HepG2 (cell line): ENCODE results near the gene IRGM. TPM values are rescaled to one million over a fixed set of nuclear protein-coding genes. Genes with fewer than 3 reads are reported as not detected.

Experiments used
- ATAC-seq: fragments of 200-7000 bp; cut with Tn5 transposase; 3 replicates; pipeline ENCODE4 v1.9.1; 2020; ENCODE audit warnings: mild to moderate bottlenecking, moderate library complexity
- BruUV-seq: library from RNA; stranded (reverse); fragments of 400-500 nt; replicated peaks from 2 replicates; lab custom pipeline; 2021; lab: Mats Ljungman, UMichigan
- CTCF ChIA-PET: fragments of 300-600 bp; formaldehyde crosslinking; extraction: SDS; loops from one replicate; lab custom pipeline; 2021; ENCODE audit warnings: low total read pairs, inconsistent platforms, low intra/inter-chr PET ratio; lab: Yijun Ruan, JAX
- POLR2A ChIA-PET: fragments of 350-600 bp; sonication (Branson Sonifier 250); formaldehyde crosslinking; loops from one replicate; lab custom pipeline; 2020; ENCODE audit warnings: antibody characterized with exemption, inconsistent platforms; lab: Yijun Ruan, JAX
- DNase-seq: peaks from one replicate; pipeline ENCODE4 v3.0.0-alpha.2; 2015; ENCODE audit warnings: low spot score
- FAIRE-seq: peaks from 3 replicates; lab custom pipeline; 2011; peaks lifted over from hg19 to GRCh38; lab: Jason Lieb, UNC
- H2AFZ ChIP-seq: one replicate; pipeline ENCODE4 v1.6.1; 2011; ENCODE audit warnings: low read length, inconsistent platforms
- H3K27ac ChIP-seq: fragments of 300-600 bp; 3 replicates; pipeline ENCODE4 v1.8.0; 2011; ENCODE audit warnings: mixed run types, mild to moderate bottlenecking, mixed read lengths, low read length, inconsistent platforms; ENCODE audit not compliant: insufficient read depth; ENCODE audit errors: extremely low read length
- H3K27me3 ChIP-seq, 2 experiments: fragments of 200-600 bp in 1 of 2; 2 replicates in 1 of 2; 3 replicates in 1 of 2; pipeline versions ENCODE4 v1.6.0 to v1.8.0; 2011; ENCODE audit warnings: low read length in 2 of 2, mild to moderate bottlenecking in 2 of 2, moderate library complexity in 2 of 2, inconsistent platforms in 1 of 2; ENCODE audit not compliant: insufficient read depth in 2 of 2, control insufficient read depth in 1 of 2
- H3K36me3 ChIP-seq, 2 experiments: fragments of 200-600 bp in 1 of 2; replicated peaks in 1 of 2; 2 replicates in 1 of 2; 3 replicates in 1 of 2; pipeline versions ENCODE4 v1.5.1 to v1.8.0; 2011; ENCODE audit warnings: low read length in 2 of 2, inconsistent platforms in 1 of 2; ENCODE audit not compliant: insufficient read depth in 2 of 2, control insufficient read depth in 1 of 2
- H3K4me1 ChIP-seq: 2 replicates; pipeline ENCODE4 v1.5.1; 2012; ENCODE audit warnings: low read length, inconsistent platforms; ENCODE audit not compliant: insufficient read depth
- H3K4me2 ChIP-seq: 2 replicates; pipeline ENCODE4 v1.6.0; 2011; ENCODE audit warnings: low read depth, low read length, inconsistent platforms
- H3K4me3 ChIP-seq, 3 experiments: fragments of 200-600 bp in 1 of 3; sonication (generic), shearing (Covaris generic) in 1 of 3; replicated peaks in 1 of 3; 2 replicates each; pipeline ENCODE4 v1.5.1; 2011 to 2016; ENCODE audit warnings: low read length in 3 of 3, inconsistent platforms in 2 of 3, low read depth in 2 of 3, mild to moderate bottlenecking in 2 of 3, control low read depth in 1 of 3, mixed read lengths in 1 of 3; ENCODE audit not compliant: insufficient read depth in 1 of 3
- H3K79me2 ChIP-seq: one replicate; pipeline ENCODE4 v1.6.1; 2011; ENCODE audit warnings: low read length, inconsistent platforms; ENCODE audit not compliant: insufficient read depth
- H3K9ac ChIP-seq: 2 replicates; pipeline ENCODE4 v1.6.0; 2011; ENCODE audit warnings: mild to moderate bottlenecking, low read depth, low read length, inconsistent platforms; ENCODE audit not compliant: insufficient read depth
- H3K9me3 ChIP-seq: 2 replicates; pipeline ENCODE4 v1.5.1; 2012; ENCODE audit warnings: mild to moderate bottlenecking, low read length
- H4K20me1 ChIP-seq: 2 replicates; pipeline ENCODE4 v1.6.0; 2011; ENCODE audit warnings: inconsistent platforms, mild to moderate bottlenecking, low read length, moderate library complexity; ENCODE audit not compliant: insufficient read depth
- ARNT2 ChIP-seq: sonication (generic); formaldehyde crosslinking; IDR thresholded peaks from 2 replicates; pipeline ENCODE4 v1.8.0; 2022; ENCODE audit warnings: mild to moderate bottlenecking, low read depth, missing genetic modification reagents, moderate library complexity
- HNRNPH1 ChIP-seq: fragments of 200-400 bp; formaldehyde crosslinking; optimal IDR thresholded peaks from 2 replicates; pipeline ENCODE3; 2017; ENCODE audit warnings: mild to moderate bottlenecking, low read depth, low read length
- RFXAP ChIP-seq: sonication (generic); formaldehyde crosslinking; IDR thresholded peaks from 2 replicates; pipeline ENCODE4 v1.4.0; 2020; ENCODE audit warnings: missing genetic modification reagents, borderline replicate concordance
- SCMH1 ChIP-seq: sonication (generic); formaldehyde crosslinking; IDR thresholded peaks from 2 replicates; pipeline ENCODE4 v1.9.0; 2021; ENCODE audit warnings: missing genetic modification reagents, mild to moderate bottlenecking, borderline replicate concordance
- TEAD3 ChIP-seq: optimal IDR thresholded peaks from 2 replicates; pipeline ENCODE3; 2016; ENCODE audit warnings: borderline replicate concordance
- TSC22D2 ChIP-seq: sonication (generic); formaldehyde crosslinking; IDR thresholded peaks from 2 replicates; pipeline ENCODE4 v1.5.1; 2020; ENCODE audit warnings: missing genetic modification reagents, mild to moderate bottlenecking, borderline replicate concordance
- ZFYVE20 ChIP-seq: sonication (generic); formaldehyde crosslinking; IDR thresholded peaks from 2 replicates; pipeline ENCODE4 v1.8.0; 2023; ENCODE audit warnings: low read depth, mild to moderate bottlenecking, moderate library complexity, missing genetic modification reagents, borderline replicate concordance
- ZKSCAN8 ChIP-seq: IDR thresholded peaks from 2 replicates; pipeline ENCODE4 v1.6.1; 2016; ENCODE audit warnings: borderline replicate concordance, missing genetic modification reagents, missing compliant biosample characterization
- ZNF121 ChIP-seq: sonication (generic); formaldehyde crosslinking; IDR thresholded peaks from 2 replicates; pipeline ENCODE4 v1.5.0; 2020; ENCODE audit warnings: mild to moderate bottlenecking, missing genetic modification reagents
- ZNF136 ChIP-seq: sonication (generic); formaldehyde crosslinking; IDR thresholded peaks from 2 replicates; pipeline ENCODE4 v1.8.1; 2022; ENCODE audit warnings: low read depth, mild to moderate bottlenecking, moderate library complexity, missing genetic modification reagents
- WGBS: methylation state at CpG from one replicate; pipeline ENCODE4 v1.1.6; 2017; ENCODE audit warnings: low lambda C conversion rate; 5-methylcytosine and 5-hydroxymethylcytosine counted together
- in situ Hi-C: cut with HindIII; loops from 2 replicates; pipeline ENCODE4 v1.10.0; 2017; ENCODE audit warnings: low pct_unique_long_range_greater_than_20kb; ENCODE audit not compliant: extremely low pct_ligation_motif_present
- intact Hi-C: fragments of 100-400 bp; cut with micrococcal nuclease; formaldehyde crosslinking; loops from one replicate; pipeline ENCODE4 v1.10.0; 2022; ENCODE audit not compliant: unreplicated experiment
- polyA plus RNA-seq, 8 experiments: library from polyadenylated mRNA; depleted of rRNA in 3 of 8; stranded (reverse) in 7 of 8; unstranded in 1 of 8; fragments of >200 nt; fragmentation: Illumina TruSeq in 4 of 8; extraction: Trizol in 4 of 8; gene quantifications; 2 replicates each; pipeline versions ENCODE4 v1.2.1 to v1.2.3, GENCODE V29; 2011 to 2016; ENCODE audit warnings: low read depth in 4 of 8, missing spikeins in 1 of 8, mixed read lengths in 1 of 8; ENCODE audit not compliant: insufficient read depth in 1 of 8
- total RNA-seq, 5 experiments: library from RNA; depleted of rRNA; stranded (reverse); fragments of >200 nt; fragmentation: Illumina TruSeq; extraction: Trizol; gene quantifications; 2 replicates each; pipeline ENCODE4 v1.2.3, GENCODE V29; 2016; ENCODE audit warnings: low read depth in 1 of 5
- TF ChIP-seq, protein P1 (sequence below): sonication (generic); formaldehyde crosslinking; IDR thresholded peaks from 2 replicates; pipeline ENCODE4 v1.5.1; 2020; ENCODE audit warnings: mild to moderate bottlenecking, missing genetic modification reagents
- TF ChIP-seq, protein P2 (sequence below): IDR thresholded peaks from 2 replicates; pipeline ENCODE4 v1.6.1; 2016; ENCODE audit warnings: mild to moderate bottlenecking, missing biosample characterization, missing genetic modification reagents
- TF ChIP-seq, protein P3 (sequence below): IDR thresholded peaks from 2 replicates; pipeline ENCODE4 v1.6.1; 2016
- TF ChIP-seq, protein P4 (sequence below): sonication (generic); formaldehyde crosslinking; IDR thresholded peaks from 2 replicates; pipeline ENCODE4 v1.4.0; 2020; ENCODE audit warnings: missing genetic modification reagents, low read depth, mild to moderate bottlenecking, borderline replicate concordance
- TF ChIP-seq, protein P5 (sequence below): sonication (generic); formaldehyde crosslinking; IDR thresholded peaks from 2 replicates; pipeline ENCODE4 v1.4.0; 2020; ENCODE audit warnings: missing genetic modification reagents
- TF ChIP-seq, protein P6 (sequence below): sonication (generic); formaldehyde crosslinking; IDR thresholded peaks from 2 replicates; pipeline ENCODE4 v1.5.0; 2020; ENCODE audit warnings: mild to moderate bottlenecking, missing genetic modification reagents

Gene IRGM
- total and polyA plus RNA-seq, 2 of the 13 experiments (the other 11 are each of a cell fraction or from before 2014, with no cell fraction given): not detected

DNA sequence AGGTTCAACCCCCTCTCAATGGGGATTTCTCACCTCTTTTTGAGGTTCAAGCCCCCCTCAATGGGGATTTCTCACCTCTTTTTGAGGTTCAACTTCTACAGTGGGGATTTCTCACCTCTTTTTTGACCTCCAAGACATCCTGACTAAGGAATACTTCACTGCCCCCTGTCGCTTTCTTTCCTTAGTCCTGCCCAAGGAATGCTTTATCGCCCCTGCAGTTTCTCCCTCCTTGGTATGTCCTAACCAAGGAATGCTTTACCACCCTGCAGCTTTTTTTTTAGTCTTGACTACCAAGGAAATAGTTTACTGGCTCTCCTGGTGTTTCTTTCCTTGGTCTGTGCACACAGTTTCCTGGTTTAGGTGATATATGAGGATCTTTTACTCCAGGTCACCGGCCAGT is 9.6 kb upstream of the IRGM start:
- CTCF ChIA-PET: no interaction called here
- no peak for TF ChIP-seq TEAD3 (CRISPR knock-in tag)
- TF ChIP-seq, protein P1, sequence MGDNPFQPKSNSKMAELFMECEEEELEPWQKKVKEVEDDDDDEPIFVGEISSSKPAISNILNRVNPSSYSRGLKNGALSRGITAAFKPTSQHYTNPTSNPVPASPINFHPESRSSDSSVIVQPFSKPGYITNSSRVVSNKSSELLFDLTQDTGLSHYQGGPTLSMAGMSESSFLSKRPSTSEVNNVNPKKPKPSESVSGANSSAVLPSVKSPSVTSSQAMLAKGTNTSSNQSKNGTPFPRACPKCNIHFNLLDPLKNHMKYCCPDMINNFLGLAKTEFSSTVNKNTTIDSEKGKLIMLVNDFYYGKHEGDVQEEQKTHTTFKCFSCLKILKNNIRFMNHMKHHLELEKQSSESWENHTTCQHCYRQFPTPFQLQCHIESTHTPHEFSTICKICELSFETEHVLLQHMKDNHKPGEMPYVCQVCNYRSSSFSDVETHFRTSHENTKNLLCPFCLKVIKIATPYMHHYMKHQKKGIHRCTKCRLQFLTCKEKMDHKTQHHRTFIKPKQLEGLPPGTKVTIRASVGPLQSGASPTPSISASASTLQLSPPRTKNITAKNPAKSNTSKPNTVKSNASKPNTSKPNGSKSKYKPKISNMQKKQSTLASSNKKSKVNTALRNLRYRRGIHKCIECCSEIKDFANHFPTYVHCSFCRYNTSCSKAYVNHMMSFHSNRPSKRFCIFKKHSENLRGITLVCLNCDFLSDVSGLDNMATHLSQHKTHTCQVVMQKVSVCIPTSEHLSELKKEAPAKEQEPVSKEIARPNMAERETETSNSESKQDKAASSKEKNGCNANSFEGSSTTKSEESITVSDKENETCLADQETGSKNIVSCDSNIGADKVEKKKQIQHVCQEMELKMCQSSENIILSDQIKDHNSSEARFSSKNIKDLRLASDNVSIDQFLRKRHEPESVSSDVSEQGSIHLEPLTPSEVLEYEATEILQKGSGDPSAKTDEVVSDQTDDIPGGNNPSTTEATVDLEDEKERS: no peak
- TF ChIP-seq, protein P2, sequence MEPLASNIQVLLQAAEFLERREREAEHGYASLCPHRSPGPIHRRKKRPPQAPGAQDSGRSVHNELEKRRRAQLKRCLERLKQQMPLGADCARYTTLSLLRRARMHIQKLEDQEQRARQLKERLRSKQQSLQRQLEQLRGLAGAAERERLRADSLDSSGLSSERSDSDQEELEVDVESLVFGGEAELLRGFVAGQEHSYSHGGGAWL (CRISPR knock-in tag): no peak
- no peak for TF ChIP-seq HNRNPH1
- TF ChIP-seq ZKSCAN8 (CRISPR knock-in tag): no peak
- no peak for TF ChIP-seq ARNT2
- TF ChIP-seq, protein P3, sequence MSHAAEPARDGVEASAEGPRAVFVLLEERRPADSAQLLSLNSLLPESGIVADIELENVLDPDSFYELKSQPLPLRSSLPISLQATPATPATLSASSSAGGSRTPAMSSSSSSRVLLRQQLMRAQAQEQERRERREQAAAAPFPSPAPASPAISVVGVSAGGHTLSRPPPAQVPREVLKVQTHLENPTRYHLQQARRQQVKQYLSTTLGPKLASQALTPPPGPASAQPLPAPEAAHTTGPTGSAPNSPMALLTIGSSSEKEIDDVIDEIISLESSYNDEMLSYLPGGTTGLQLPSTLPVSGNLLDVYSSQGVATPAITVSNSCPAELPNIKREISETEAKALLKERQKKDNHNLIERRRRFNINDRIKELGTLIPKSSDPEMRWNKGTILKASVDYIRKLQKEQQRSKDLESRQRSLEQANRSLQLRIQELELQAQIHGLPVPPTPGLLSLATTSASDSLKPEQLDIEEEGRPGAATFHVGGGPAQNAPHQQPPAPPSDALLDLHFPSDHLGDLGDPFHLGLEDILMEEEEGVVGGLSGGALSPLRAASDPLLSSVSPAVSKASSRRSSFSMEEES (CRISPR knock-in tag): no peak
- TF ChIP-seq, protein P4, sequence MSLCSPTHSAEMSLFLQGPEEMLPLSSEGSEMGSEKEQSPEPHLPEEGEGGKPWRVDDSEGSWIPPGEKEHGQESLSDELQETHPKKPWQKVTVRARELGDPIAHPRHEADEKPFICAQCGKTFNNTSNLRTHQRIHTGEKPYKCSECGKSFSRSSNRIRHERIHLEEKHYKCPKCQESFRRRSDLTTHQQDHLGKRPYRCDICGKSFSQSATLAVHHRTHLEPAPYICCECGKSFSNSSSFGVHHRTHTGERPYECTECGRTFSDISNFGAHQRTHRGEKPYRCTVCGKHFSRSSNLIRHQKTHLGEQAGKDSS: no peak
- no peak for TF ChIP-seq ZNF121 (CRISPR knock-in tag)
- TF ChIP-seq, protein P5, sequence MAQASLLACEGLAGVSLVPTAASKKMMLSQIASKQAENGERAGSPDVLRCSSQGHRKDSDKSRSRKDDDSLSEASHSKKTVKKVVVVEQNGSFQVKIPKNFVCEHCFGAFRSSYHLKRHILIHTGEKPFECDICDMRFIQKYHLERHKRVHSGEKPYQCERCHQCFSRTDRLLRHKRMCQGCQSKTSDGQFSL (CRISPR knock-in tag): no peak
- no peak for TF ChIP-seq SCMH1 (CRISPR knock-in tag)
- TF ChIP-seq ZFYVE20: no peak
- TF ChIP-seq ZNF136: no peak
- no peak for TF ChIP-seq RFXAP (CRISPR knock-in tag)
- no peak for TF ChIP-seq TSC22D2
- TF ChIP-seq, protein P6, sequence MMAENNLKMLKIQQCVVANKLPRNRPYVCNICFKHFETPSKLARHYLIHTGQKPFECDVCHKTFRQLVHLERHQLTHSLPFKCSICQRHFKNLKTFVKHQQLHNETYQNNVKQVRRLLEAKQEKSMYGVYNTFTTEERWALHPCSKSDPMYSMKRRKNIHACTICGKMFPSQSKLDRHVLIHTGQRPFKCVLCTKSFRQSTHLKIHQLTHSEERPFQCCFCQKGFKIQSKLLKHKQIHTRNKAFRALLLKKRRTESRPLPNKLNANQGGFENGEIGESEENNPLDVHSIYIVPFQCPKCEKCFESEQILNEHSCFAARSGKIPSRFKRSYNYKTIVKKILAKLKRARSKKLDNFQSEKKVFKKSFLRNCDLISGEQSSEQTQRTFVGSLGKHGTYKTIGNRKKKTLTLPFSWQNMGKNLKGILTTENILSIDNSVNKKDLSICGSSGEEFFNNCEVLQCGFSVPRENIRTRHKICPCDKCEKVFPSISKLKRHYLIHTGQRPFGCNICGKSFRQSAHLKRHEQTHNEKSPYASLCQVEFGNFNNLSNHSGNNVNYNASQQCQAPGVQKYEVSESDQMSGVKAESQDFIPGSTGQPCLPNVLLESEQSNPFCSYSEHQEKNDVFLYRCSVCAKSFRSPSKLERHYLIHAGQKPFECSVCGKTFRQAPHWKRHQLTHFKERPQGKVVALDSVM: no peak

More for the DNA sequence above, 9.6 kb upstream of the IRGM start:
- POLR2A ChIA-PET: no interaction called here
- Histone ChIP-seq H3K9ac (no peak overlapping the region), H3K4me1 (no peaks in the 10 kb centered on the region), H2AFZ (no peak overlapping the region), H3K79me2 (no peaks in the 10 kb centered on the region), H3K36me3 (no peaks in the 10 kb centered on the region), H3K4me2 (no peak overlapping the region), H3K27me3 (peaks cover 2 to 16% of the 10 kb centered on the region in 2 experiments; a peak in 3 of 5 replicates), H3K27ac (no peak overlapping the region), H4K20me1 (no peaks in the 10 kb centered on the region), H3K4me3 (no peak overlapping the region), H3K9me3 (peaks cover 5% of the 10 kb centered on the region; the same call in 1 of the 2 replicates)
- no peak for ATAC-seq
- no peak for FAIRE-seq
- BruUV-seq: no TSS peak
- 14% methylated on average over 3 of the region's 3 CpGs for WGBS
- no peak for DNase-seq
- intact Hi-C loops (no loop called here), in situ Hi-C loops (no loop called here)
